BE2C (cell line): ENCODE data around the gene RFFL.

Experiments used
- DNase-seq: peaks from one replicate; pipeline ENCODE4 v3.0.0-alpha.2; 2020
- H3K27me3 ChIP-seq: fragments of 250-450 bp; sonication (Bioruptor Pico); 2 replicates; pipeline ENCODE4 v1.5.1; 2020; ENCODE audit warnings: mild to moderate bottlenecking
- H3K36me3 ChIP-seq: fragments of 250-450 bp; sonication (Bioruptor Pico); 2 replicates; pipeline ENCODE4 v1.5.1; 2020; ENCODE audit warnings: mild to moderate bottlenecking
- H3K4me1 ChIP-seq: fragments of 250-450 bp; sonication (Bioruptor Pico); 2 replicates; pipeline ENCODE4 v1.5.1; 2020
- H3K4me3 ChIP-seq: 2 replicates; pipeline ENCODE4 v1.5.1; 2011; ENCODE audit warnings: low read depth, low read length
- H3K9me3 ChIP-seq: fragments of 250-450 bp; sonication (Bioruptor Pico); 2 replicates; pipeline ENCODE4 v1.5.1; 2020
- TF ChIP-seq, protein P1 (sequence below): IDR thresholded peaks from 2 replicates; pipeline ENCODE4 v1.5.1; 2012; ENCODE audit warnings: mild to moderate bottlenecking, low read depth, low read length

The RFFL gene

DNA sequence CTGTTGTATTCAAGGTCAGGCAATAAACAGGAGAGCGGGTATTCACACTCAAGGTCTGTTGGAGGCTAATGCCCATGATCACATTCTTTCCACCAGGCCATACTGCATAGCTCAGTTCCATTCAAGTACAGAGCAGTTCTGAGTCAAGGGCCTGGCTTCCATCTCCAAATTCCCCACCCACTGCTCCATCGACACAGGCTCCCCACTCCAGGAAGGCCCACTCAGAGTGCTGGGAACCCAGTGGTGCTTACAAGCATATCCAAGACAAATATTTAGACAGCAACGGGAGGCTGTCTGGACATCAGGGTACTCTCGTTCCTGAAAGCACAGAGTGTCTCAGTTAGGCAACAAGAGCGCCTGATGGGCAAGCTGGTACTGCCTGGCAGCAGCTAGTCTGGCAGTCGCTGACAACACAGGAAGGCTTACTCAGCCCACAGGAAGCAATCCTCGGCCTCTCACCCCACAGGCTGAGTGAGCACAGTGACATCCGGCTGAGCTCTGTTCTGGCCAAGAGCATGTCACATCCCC lies 40.9 kb downstream of the RFFL start:
- TF ChIP-seq, protein P1, sequence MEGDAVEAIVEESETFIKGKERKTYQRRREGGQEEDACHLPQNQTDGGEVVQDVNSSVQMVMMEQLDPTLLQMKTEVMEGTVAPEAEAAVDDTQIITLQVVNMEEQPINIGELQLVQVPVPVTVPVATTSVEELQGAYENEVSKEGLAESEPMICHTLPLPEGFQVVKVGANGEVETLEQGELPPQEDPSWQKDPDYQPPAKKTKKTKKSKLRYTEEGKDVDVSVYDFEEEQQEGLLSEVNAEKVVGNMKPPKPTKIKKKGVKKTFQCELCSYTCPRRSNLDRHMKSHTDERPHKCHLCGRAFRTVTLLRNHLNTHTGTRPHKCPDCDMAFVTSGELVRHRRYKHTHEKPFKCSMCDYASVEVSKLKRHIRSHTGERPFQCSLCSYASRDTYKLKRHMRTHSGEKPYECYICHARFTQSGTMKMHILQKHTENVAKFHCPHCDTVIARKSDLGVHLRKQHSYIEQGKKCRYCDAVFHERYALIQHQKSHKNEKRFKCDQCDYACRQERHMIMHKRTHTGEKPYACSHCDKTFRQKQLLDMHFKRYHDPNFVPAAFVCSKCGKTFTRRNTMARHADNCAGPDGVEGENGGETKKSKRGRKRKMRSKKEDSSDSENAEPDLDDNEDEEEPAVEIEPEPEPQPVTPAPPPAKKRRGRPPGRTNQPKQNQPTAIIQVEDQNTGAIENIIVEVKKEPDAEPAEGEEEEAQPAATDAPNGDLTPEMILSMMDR, result no peak
- Histone ChIP-seq H3K4me3 (no peak overlapping the region), H3K27me3 (no peaks in the 10 kb centered on the region), H3K36me3 (no peaks in the 10 kb centered on the region), H3K4me1 (no peaks in the 10 kb centered on the region), H3K9me3 (no peaks in the 10 kb centered on the region)
- DNase-seq, result no peak

GRCh38 chr17:35021520-35022380 lies 41.8 kb downstream of the RFFL start:
- H3K4me1 ChIP-seq, result no peaks in the 10 kb centered on the region
- H3K27me3 ChIP-seq, result no peaks in the 10 kb centered on the region
- DNase-seq, result no peak
- TF ChIP-seq, protein P1, result no peak
- no peaks in the 10 kb centered on the region for H3K9me3 ChIP-seq
- H3K4me3 ChIP-seq, result no peak overlapping the region
- H3K36me3 ChIP-seq, result no peaks in the 10 kb centered on the region

DNA sequence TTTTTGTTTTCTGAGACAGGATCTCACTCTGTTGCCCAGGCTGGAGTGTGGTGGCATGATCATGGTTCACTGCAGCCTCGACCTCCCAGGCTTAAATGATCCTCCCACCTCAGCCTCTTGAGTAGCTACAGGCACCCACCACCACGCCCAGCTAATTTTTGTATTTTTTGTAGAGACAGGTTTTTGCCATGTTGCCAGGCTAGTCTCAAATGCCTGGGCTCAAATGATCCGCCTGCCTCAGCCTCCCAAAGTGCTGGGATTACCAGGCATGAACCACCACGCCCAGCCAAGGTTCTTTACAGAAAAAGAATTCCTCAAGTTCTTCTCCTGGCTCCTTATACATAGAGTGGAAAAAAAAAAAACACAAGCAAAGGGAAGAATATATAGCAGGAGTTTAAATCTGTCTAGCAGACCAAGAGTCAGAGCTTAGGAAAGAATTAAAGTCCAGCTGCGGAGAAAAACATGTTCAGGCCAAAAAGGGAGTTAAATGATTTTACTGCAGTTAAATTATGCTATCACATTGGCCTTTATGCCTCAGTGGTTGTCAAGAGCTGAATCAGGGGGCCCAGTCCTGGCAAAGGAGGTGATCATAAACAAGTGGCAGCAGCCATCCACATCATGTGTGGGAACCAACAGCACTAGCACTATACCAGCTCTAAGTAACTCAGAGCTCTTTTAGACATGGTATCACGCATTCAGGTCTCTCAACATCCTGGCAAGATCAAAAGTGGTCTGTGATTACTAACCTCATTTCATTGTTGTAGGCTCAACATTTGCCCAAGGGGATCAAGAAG lies 43.9 kb downstream of the RFFL start:
- no peaks in the 10 kb centered on the region for H3K27me3 ChIP-seq
- DNase-seq, result no peak
- H3K36me3 ChIP-seq, result no peaks in the 10 kb centered on the region
- H3K4me1 ChIP-seq, result no peaks in the 10 kb centered on the region
- H3K9me3 ChIP-seq, result no peaks in the 10 kb centered on the region
- TF ChIP-seq, protein P1, result no peak
- H3K4me3 ChIP-seq, result no peak overlapping the region

GRCh38 chr17:35018814-35019213 lies 44.7 kb downstream of the RFFL start:
- Histone ChIP-seq H3K36me3 (no peaks in the 10 kb centered on the region), H3K4me3 (no peak overlapping the region), H3K4me1 (no peaks in the 10 kb centered on the region), H3K9me3 (no peaks in the 10 kb centered on the region), H3K27me3 (no peaks in the 10 kb centered on the region)
- TF ChIP-seq, protein P1, result no peak
- DNase-seq, result no peak

- Histone ChIP-seq H3K9me3 (no peaks in the 10 kb centered on the region), H3K4me1 (peaks cover under 1% of the 10 kb centered on the region; the same call in 1 of the 2 replicates), H3K4me3 (no peak overlapping the region), H3K27me3 (no peaks in the 10 kb centered on the region), H3K36me3 (no peaks in the 10 kb centered on the region)
- TF ChIP-seq, protein P1, result no peak
- DNase-seq, result no peak
Observed at GRCh38 chr17:35017021-35017420, 46.5 kb downstream of the RFFL start.
